Muscle of leg (tissue), 11 donors: ENCODE data around the gene MYO1D. TPM values are rescaled to one million over a fixed set of nuclear protein-coding genes. Genes with fewer than 3 reads are reported as not detected.

Experiments
- DNase-seq: peaks from one replicate; pipeline ENCODE4 v3.0.0; 2013
- H3K27ac ChIP-seq: one replicate; pipeline ENCODE4 v1.5.1; 2013; ENCODE audit warnings: mild to moderate bottlenecking, low read length, control low read depth
- H3K27me3 ChIP-seq: one replicate; pipeline ENCODE4 v1.6.1; 2013; ENCODE audit warnings: low read length; ENCODE audit not compliant: control insufficient read depth, insufficient read depth
- H3K36me3 ChIP-seq: one replicate; pipeline ENCODE4 v1.6.1; 2013; ENCODE audit warnings: low read length; ENCODE audit not compliant: control insufficient read depth, insufficient read depth
- H3K4me1 ChIP-seq: one replicate; pipeline ENCODE4 v1.6.1; 2013; ENCODE audit warnings: low read length; ENCODE audit not compliant: control insufficient read depth, insufficient read depth
- H3K4me3 ChIP-seq: one replicate; pipeline ENCODE4 v1.5.1; 2013; ENCODE audit warnings: low read length, control low read depth
- H3K9me3 ChIP-seq: replicated peaks from 2 replicates; pipeline ENCODE4 v1.6.1; 2013; ENCODE audit warnings: low read depth, low read length; ENCODE audit not compliant: control insufficient read depth
- WGBS: methylation state at CpG from one replicate; pipeline ENCODE4 v1.1.5; 2013; ENCODE audit warnings: missing lambda C conversion rate; ENCODE audit not compliant: insufficient coverage; 5-methylcytosine and 5-hydroxymethylcytosine counted together
- polyA plus RNA-seq, 8 donors: library from polyadenylated mRNA; unstranded; fragments of 120-200 nt; gene quantifications; one replicate each; pipeline versions ENCODE4 v1.2.1 to v1.2.3, GENCODE V29; 2013; ENCODE audit warnings: inconsistent platforms in 1 of 8, low replicate concordance in 1 of 8; ENCODE audit not compliant: insufficient read length in 8 of 8, insufficient read depth in 1 of 8
- total RNA-seq: library from RNA; stranded (reverse); fragments of 120-200 nt; gene quantifications from one replicate; pipeline ENCODE4 v1.2.4, GENCODE V29; 2013

MYO1D gene
- total and polyA plus RNA-seq, 9 donors: 4.2 to 10.2 (median 5.4) TPM

DNA sequence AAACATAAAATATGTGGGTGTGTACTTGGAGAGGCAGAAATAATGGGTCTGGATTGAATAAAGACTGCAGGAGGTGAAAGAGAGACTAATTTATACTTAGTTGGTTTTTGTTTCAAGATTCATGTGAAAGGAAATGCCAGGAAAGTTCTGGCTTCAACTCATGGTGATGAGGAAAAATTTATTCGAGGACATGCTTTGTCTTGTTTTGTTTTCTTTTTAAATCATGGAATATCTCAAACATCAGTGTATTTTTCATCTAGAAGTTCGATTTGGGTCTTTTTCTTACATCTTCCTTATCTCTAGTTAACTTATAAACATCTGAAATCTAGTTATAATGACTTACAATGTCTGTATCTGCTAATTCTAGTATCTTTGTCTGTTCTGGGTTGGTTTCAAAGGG, 275.1 kb downstream of the MYO1D start:
- Histone ChIP-seq H3K4me3 (no peak overlapping the region), H3K4me1 (no peaks in the 10 kb centered on the region), H3K36me3 (no peaks in the 10 kb centered on the region), H3K27ac (no peak overlapping the region), H3K27me3 (no peaks in the 10 kb centered on the region), H3K9me3 (peaks cover 5% of the 10 kb centered on the region)
- WGBS: no CpG with 5 or more reads among the region's 2 CpGs
- DNase-seq: no peak

DNA sequence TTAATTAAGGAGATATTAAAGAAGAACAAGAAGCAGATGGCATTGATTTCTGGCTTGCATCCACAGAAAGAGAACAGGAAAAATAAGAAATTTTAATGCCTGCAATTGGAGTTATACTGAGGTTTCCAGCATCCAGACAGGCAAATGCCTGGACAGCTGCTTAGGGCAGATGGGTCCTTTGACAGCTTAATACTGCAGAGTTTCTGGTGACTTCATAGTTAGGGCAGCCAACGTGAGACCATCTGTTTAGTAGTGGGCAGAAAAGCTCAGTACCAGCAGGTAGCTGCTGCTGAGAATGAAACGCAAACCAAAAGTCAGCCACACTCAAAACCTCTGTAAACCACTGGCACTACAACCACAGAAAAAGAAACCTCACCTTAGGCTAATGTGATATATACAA, 280.3 kb downstream of the MYO1D start:
- H3K4me3 ChIP-seq: no peak overlapping the region
- H3K27ac ChIP-seq: no peak overlapping the region
- peaks cover 5% of the 10 kb centered on the region for H3K9me3 ChIP-seq
- H3K36me3 ChIP-seq: no peaks in the 10 kb centered on the region
- H3K4me1 ChIP-seq: peaks cover 3% of the 10 kb centered on the region
- DNase-seq: peak; percentile 52
- 0% methylated on average over 1 of the region's 2 CpGs for WGBS
- no peaks in the 10 kb centered on the region for H3K27me3 ChIP-seq

DNA sequence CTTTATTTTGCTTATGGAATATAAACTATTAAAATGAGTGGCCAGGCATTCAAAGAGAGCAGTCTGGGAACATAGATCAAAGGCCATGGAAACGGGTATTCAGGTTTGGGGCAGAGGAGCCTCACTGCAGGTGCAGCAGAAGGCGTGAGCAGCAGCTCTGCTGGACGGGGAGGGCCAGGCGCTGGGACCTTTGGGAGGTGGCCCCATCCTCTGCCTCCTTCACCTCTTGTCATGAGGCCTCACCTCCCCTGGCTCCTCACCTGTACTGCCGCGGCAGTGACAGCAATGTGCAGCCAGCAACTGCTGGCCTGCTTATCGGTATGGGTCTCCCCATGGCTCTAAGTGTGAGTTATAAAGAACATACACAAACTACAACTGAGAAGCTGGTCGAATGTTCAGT, 280.7 kb downstream of the MYO1D start:
- WGBS: 50% methylated on average over 4 of the region's 8 CpGs
- H3K27me3 ChIP-seq: no peaks in the 10 kb centered on the region
- no peak overlapping the region for H3K4me3 ChIP-seq
- no peak for DNase-seq
- no peak overlapping the region for H3K27ac ChIP-seq
- no peaks in the 10 kb centered on the region for H3K36me3 ChIP-seq
- peaks cover 3% of the 10 kb centered on the region for H3K4me1 ChIP-seq
- peaks cover 5% of the 10 kb centered on the region for H3K9me3 ChIP-seq

DNA sequence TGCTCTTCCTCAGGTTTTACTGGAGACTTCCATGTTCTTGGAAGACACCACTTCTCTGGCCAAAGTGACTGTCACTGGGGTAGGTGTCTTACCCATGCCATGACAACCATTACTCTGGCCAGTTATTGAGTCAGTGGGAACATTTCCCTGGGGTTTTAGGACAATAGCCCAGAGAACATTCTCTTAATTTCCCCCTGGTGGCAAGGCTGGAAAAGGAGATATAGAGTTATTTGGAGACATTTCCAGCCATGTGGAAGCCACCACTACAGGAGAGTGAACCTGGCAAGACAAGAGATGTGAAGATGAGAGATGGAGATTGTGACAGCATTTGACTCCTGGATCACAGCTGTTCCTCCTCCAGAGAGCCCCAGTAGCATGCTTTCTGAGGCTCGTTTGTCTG, 283.9 kb downstream of the MYO1D start:
- no peaks in the 10 kb centered on the region for H3K9me3 ChIP-seq
- WGBS: 60% methylated on average over 1 of the region's 1 CpG
- H3K36me3 ChIP-seq: no peaks in the 10 kb centered on the region
- no peak for DNase-seq
- no peak overlapping the region for H3K4me3 ChIP-seq
- H3K27me3 ChIP-seq: no peaks in the 10 kb centered on the region
- no peak overlapping the region for H3K27ac ChIP-seq
- H3K4me1 ChIP-seq: peaks cover 5% of the 10 kb centered on the region

DNA sequence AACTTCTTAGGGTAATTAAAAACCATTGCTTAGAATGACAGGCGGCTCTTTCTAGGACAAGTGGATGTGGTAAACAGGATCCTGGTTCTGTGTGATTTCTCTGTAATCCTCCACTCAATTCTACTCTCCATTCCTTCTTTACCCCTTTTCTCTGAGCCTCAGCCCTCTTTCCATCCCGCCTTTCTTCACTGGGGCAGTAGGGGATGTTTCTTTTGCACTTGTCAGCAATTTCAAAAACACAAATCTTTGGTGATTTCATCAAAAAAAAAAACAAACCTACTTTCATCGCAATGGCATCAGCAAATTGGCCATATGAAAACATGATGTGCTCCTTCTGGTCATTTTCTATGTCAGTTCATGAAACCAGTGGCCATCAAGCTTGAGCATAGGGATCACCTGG, 285.5 kb downstream of the MYO1D start:
- H3K27me3 ChIP-seq: no peaks in the 10 kb centered on the region
- H3K27ac ChIP-seq: no peak overlapping the region
- no peaks in the 10 kb centered on the region for H3K36me3 ChIP-seq
- no peak for DNase-seq
- H3K4me3 ChIP-seq: no peak overlapping the region
- peaks cover 5% of the 10 kb centered on the region for H3K4me1 ChIP-seq
- H3K9me3 ChIP-seq: no peaks in the 10 kb centered on the region
- whole genome bisulfite sequencing: no CpG with 5 or more reads among the region's 3 CpGs

DNA sequence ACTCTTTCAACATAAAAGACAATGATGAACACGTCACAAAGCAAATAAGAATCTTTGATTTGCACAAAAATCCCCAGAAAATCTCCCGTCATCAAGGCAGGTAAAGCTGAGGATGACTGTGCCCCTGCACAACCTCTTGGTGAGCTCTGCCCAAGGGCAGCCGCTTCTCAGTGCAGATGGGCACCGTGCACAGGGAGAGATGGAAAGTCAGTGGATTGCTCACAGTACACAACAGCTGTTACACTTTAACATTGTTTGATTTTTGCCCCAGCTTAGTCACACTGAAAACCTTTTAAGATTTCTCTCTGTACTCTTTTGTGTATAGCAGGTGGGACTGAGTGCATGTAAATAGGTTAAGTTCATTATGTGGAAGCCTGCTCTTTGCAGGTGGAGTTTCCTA, 285.9 kb downstream of the MYO1D start:
- Histone ChIP-seq H3K4me1 (peaks cover 3% of the 10 kb centered on the region), H3K27ac (no peak overlapping the region), H3K9me3 (no peaks in the 10 kb centered on the region), H3K36me3 (no peaks in the 10 kb centered on the region), H3K27me3 (no peaks in the 10 kb centered on the region), H3K4me3 (no peak overlapping the region)
- WGBS: 100% methylated on average over 2 of the region's 4 CpGs
- DNase-seq: no peak

DNA sequence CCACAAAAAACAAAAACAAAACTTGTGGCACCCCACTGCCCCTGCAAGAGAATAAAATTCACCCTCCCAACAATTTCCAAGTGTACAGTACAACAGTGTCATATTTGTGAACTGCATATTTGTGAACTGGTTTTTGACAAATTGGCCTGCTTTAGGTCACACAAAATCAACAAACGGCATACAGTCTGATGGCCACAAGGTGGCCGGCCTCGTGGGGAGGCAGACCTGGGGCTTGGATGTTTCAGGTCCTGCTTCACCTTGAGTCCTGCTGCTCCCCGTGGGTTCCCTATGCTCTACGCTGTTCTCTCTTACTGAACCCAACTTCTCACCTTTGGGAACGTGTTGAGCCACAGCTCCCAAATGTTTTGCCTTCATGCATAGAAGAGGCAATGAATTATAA, 287.9 kb downstream of the MYO1D start:
- Histone ChIP-seq H3K4me3 (no peak overlapping the region), H3K9me3 (no peaks in the 10 kb centered on the region), H3K27ac (no peak overlapping the region), H3K36me3 (no peaks in the 10 kb centered on the region), H3K27me3 (no peaks in the 10 kb centered on the region), H3K4me1 (peaks cover 3% of the 10 kb centered on the region)
- no peak for DNase-seq
- 64% methylated on average over 4 of the region's 6 CpGs for WGBS

DNA sequence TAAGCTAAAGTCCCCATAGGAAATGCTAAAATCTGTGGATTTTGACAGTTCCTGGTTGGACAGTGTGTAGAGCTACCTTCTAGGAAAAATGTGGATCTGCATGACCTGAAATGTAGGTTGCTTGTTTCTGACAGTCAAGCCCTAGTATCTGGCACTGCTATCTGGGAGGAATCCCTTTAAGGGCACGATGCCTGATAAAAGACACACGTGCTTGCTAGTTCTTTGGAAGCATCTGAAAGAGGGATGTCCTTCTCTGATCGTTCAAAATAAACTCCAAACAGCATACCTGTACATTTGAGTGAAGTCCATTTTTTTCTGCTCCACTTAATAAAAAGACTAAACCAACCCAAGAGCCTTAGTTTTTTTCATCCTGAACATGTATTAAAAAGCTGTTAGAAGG, 288.8 kb downstream of the MYO1D start:
- H3K4me3 ChIP-seq: no peak overlapping the region
- no CpG with 5 or more reads among the region's 3 CpGs for WGBS
- no peak overlapping the region for H3K27ac ChIP-seq
- no peaks in the 10 kb centered on the region for H3K36me3 ChIP-seq
- DNase-seq: no peak
- peaks cover 3% of the 10 kb centered on the region for H3K4me1 ChIP-seq
- H3K27me3 ChIP-seq: no peaks in the 10 kb centered on the region
- no peaks in the 10 kb centered on the region for H3K9me3 ChIP-seq

DNA sequence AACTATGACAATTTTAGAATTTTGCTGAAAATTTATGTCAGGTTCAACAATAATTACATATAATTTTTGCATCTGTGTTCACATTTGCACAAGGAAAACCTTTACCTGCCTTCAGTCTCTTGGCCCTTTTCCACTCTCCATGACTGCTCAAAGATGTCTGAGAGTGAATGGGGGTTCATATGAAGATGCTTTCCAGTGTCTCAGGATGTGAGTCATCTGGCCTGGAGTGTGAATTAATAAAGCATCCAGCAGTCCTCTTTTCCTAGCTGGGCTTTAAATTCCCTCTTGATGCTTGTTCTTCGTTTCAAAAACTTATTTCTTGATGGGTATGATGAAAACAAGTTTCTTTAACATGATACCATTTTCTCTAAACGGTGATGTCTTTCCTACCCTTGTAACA, 290.3 kb downstream of the MYO1D start:
- H3K4me1 ChIP-seq: peaks cover 3% of the 10 kb centered on the region
- no peaks in the 10 kb centered on the region for H3K27me3 ChIP-seq
- no peak overlapping the region for H3K4me3 ChIP-seq
- no CpG with 5 or more reads among the region's 2 CpGs for WGBS
- no peak overlapping the region for H3K27ac ChIP-seq
- H3K9me3 ChIP-seq: no peaks in the 10 kb centered on the region
- no peaks in the 10 kb centered on the region for H3K36me3 ChIP-seq
- no peak for DNase-seq

DNA sequence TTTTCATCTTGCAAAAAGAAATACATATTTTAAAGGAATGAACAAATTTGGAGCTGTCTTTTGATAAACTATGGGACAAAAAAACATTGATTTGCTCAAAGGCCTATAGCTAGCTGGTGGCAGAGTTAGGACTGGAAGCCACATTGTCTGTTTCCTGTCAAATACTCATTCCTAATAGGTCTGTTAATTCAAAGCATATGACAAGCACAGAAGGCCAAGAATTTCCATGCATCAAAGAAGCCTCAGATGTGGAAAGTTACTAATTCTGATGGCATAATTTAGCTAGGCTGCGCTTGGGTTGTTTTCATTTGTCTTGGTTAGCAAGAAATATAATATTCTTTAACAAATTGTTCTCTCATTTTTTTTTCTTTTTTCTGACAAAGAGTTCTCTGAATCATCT, 292.1 kb downstream of the MYO1D start:
- DNase-seq: no peak
- Histone ChIP-seq H3K4me3 (no peak overlapping the region), H3K9me3 (peaks cover 6% of the 10 kb centered on the region), H3K27ac (no peak overlapping the region), H3K27me3 (no peaks in the 10 kb centered on the region), H3K4me1 (peaks cover 3% of the 10 kb centered on the region), H3K36me3 (no peaks in the 10 kb centered on the region)
- WGBS: no CpG with 5 or more reads among the region's 1 CpG

DNA sequence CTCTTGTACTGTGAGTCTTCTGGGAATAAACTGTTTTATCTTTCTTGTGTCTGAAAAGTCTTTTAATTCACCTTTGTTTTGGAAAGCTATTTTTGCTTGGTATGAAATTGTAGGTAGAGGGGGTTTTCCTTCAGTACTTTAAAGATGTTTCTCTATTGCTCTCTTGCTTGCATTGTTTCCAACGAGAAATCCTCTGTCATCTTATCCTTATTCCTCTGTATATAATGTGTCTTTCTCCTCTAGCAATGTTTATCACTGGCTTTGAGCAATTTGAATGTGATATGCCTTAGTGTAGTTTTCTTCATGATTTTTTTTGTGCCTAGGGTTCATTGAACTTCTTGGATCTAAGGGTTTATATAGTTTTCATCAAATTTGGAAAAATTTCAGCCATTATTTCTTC, 293.9 kb downstream of the MYO1D start:
- H3K27me3 ChIP-seq: no peaks in the 10 kb centered on the region
- H3K4me1 ChIP-seq: no peaks in the 10 kb centered on the region
- no peak overlapping the region for H3K4me3 ChIP-seq
- no peaks in the 10 kb centered on the region for H3K36me3 ChIP-seq
- no peak overlapping the region for H3K27ac ChIP-seq
- no peak for DNase-seq
- peaks cover 6% of the 10 kb centered on the region for H3K9me3 ChIP-seq
- WGBS: no CpG with 5 or more reads among the region's 1 CpG
